LNCaP clone FGC (cell line): ENCODE data around the gene HAVCR2.
"Not testable (repeated sequence)": the region's sequence is repeated elsewhere in the genome, so short reads cannot be mapped to it uniquely, and the experiment has no call there.

Experiments
- DNase-seq: peaks from one replicate; pipeline ENCODE4 v3.0.0-alpha.2; 2011; ENCODE audit warnings: low read depth
- H3K4me3 ChIP-seq: 2 replicates; pipeline ENCODE4 v1.5.1; 2011; ENCODE audit warnings: mild to moderate bottlenecking, low read depth, low read length, control low read depth
- CTCF ChIP-seq: IDR thresholded peaks from 2 replicates; pipeline ENCODE4 v1.5.1; 2012; ENCODE audit warnings: mild to moderate bottlenecking; ENCODE audit not compliant: control insufficient read depth, insufficient read depth; ENCODE audit errors: extremely low read depth

Gene HAVCR2

GRCh38 chr5:157047898-157048297, 60.9 kb downstream of the HAVCR2 start:
- no peak for TF ChIP-seq CTCF
- DNase-seq = no peak
- H3K4me3 ChIP-seq = no peak overlapping the region

- not testable (repeated sequence) for H3K4me3 ChIP-seq, DNase-seq
These were observed 61.8 kb downstream of the HAVCR2 start for GRCh38 chr5:157047016-157047415.

GRCh38 chr5:157046041-157046440, 62.8 kb downstream of the HAVCR2 start:
- no peak overlapping the region for H3K4me3 ChIP-seq
- TF ChIP-seq CTCF = no peak
- DNase-seq = no peak

DNA sequence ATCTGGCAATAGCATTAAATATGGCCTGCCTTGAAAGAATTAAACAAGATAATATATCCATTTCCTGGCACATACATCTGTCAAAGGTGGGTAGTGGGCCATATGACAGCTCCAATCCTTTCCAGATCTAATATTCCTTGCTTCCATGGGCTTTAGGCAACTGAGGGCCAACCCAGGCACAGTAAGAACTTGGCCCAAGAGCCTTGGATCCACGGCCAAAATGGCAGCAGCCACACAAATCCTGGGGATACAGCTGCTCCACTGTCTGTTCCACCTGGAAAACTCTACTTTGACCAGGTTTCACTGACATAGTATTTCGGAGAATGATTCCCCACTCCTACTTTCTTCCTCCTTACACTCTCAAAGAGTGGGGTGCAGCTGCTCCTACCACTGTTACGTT, 63.2 kb downstream of the HAVCR2 start:
- no peak overlapping the region for H3K4me3 ChIP-seq
- DNase-seq = no peak
- TF ChIP-seq CTCF = no peak

GRCh38 chr5:157038568-157039187, 70.2 kb downstream of the HAVCR2 start:
- H3K4me3 ChIP-seq = no peak overlapping the region
- DNase-seq = no peak
- TF ChIP-seq CTCF = no peak
